Hepatocyte (in vitro differentiated cells): ENCODE measurements around the gene TMF1. TPM values are rescaled to one million over a fixed set of nuclear protein-coding genes. Genes with fewer than 3 reads are reported as not detected.

Source experiments
- DNase-seq: peaks from one replicate; pipeline ENCODE4 v3.0.0-alpha.2; 2016; ENCODE audit warnings: low spot score
- H2AFZ ChIP-seq: fragments of 200-600 bp; sonication (generic); 2 replicates; pipeline ENCODE4 v1.6.0; 2016; ENCODE audit warnings: antibody characterized with exemption, mild to moderate bottlenecking
- H3K27ac ChIP-seq: fragments of 200-600 bp; sonication (generic); 2 replicates; pipeline ENCODE4 v1.5.1; 2016; ENCODE audit warnings: mild to moderate bottlenecking
- H3K27me3 ChIP-seq: fragments of 200-600 bp; sonication (generic); 2 replicates; pipeline ENCODE4 v1.6.1; 2016
- H3K36me3 ChIP-seq: fragments of 200-600 bp; sonication (generic); replicated peaks from 2 replicates; pipeline ENCODE4 v1.5.1; 2016; ENCODE audit warnings: low read depth; ENCODE audit not compliant: insufficient read depth
- H3K4me1 ChIP-seq: fragments of 200-600 bp; sonication (generic); 2 replicates; pipeline ENCODE4 v1.5.1; 2016; ENCODE audit warnings: mild to moderate bottlenecking, moderate library complexity; ENCODE audit not compliant: insufficient read depth
- H3K4me2 ChIP-seq: fragments of 200-600 bp; sonication (generic); 2 replicates; pipeline ENCODE4 v1.6.0; 2016
- H3K4me3 ChIP-seq: fragments of 200-600 bp; sonication (generic); 2 replicates; pipeline ENCODE4 v1.5.1; 2016; ENCODE audit warnings: mild to moderate bottlenecking
- H3K79me2 ChIP-seq: fragments of 200-600 bp; sonication (generic); 2 replicates; pipeline ENCODE4 v1.6.0; 2017; ENCODE audit warnings: mild to moderate bottlenecking
- H3K9me2 ChIP-seq: fragments of 200-600 bp; sonication (generic); replicated peaks from 2 replicates; pipeline ENCODE4 v1.6.0; 2017; ENCODE audit warnings: mild to moderate bottlenecking; ENCODE audit not compliant: insufficient read depth
- H3K9me3 ChIP-seq: fragments of 200-600 bp; sonication (generic); 2 replicates; pipeline ENCODE4 v1.5.1; 2016; ENCODE audit warnings: low read depth, mild to moderate bottlenecking
- H4K20me1 ChIP-seq: fragments of 200-600 bp; sonication (generic); 2 replicates; pipeline ENCODE4 v1.6.0; 2016; ENCODE audit warnings: mild to moderate bottlenecking; ENCODE audit not compliant: insufficient read depth, poor library complexity, severe bottlenecking
- CTCF ChIP-seq: fragments of 200-600 bp; sonication (generic); IDR thresholded peaks from 2 replicates; pipeline ENCODE4 v1.5.1; 2016; ENCODE audit warnings: antibody characterized with exemption, mild to moderate bottlenecking; ENCODE audit not compliant: poor library complexity
- EZH2 ChIP-seq: fragments of 200-600 bp; sonication (generic); IDR thresholded peaks from 2 replicates; pipeline ENCODE4 v1.6.1; 2016; ENCODE audit warnings: antibody characterized with exemption, mild to moderate bottlenecking, borderline replicate concordance
- EZH2phosphoT487 ChIP-seq: fragments of 200-600 bp; sonication (generic); IDR thresholded peaks from one replicate; pipeline ENCODE4 v1.6.1; 2018; ENCODE audit warnings: antibody characterized with exemption, mild to moderate bottlenecking, low read depth, moderate library complexity; ENCODE audit not compliant: unreplicated experiment, severe bottlenecking
- WGBS: methylation state at CpG from one replicate; pipeline ENCODE4 v1.1.6; 2016; ENCODE audit warnings: low lambda C conversion rate; ENCODE audit errors: missing lambda C conversion rate; 5-methylcytosine and 5-hydroxymethylcytosine counted together
- polyA plus RNA-seq: library from polyadenylated mRNA; unstranded; fragments of >200 nt; fragmentation: Nextera tagmentation; extraction: Ambion mirVana; gene quantifications from 2 replicates; pipeline ENCODE4 v1.2.1, GENCODE V29; 2016
- total RNA-seq: library from RNA; depleted of rRNA; stranded (reverse); fragments of >200 nt; gene quantifications from 2 replicates; pipeline ENCODE4 v1.2.3, GENCODE V29; 2014

The TMF1 gene
- total and polyA plus RNA-seq, 2 experiments from 2014 or later = 23.8 to 39.6 TPM

GRCh38 chr3:69084326-69085167 is 32.4 kb upstream of the TMF1 start, which contains the start of gene ARL6IP5:
TSS of gene ARL6IP5 (plus strand) at chr3:69084937. CDS start at chr3:69085048, 111 bp downstream.
- TF ChIP-seq EZH2phosphoT487 (no peak), CTCF (no peak), EZH2 (no peak)

GRCh38 chr3:69082805-69083204 is 30.7 kb upstream of the TMF1 start:
- Histone ChIP-seq H3K36me3 (no peaks in the 10 kb centered on the region), H3K27ac (peak overlapping the region; percentile 94), H2AFZ (no peak overlapping the region), H3K4me2 (peak overlapping the region; percentile 18), H3K9me2 (no peaks in the 10 kb centered on the region), H4K20me1 (peaks cover 2% of the 10 kb centered on the region), H3K4me1 (peaks cover 51% of the 10 kb centered on the region), H3K9me3 (no peaks in the 10 kb centered on the region), H3K27me3 (no peaks in the 10 kb centered on the region), H3K4me3 (no peak overlapping the region), H3K79me2 (peaks cover 47% of the 10 kb centered on the region)
- DNase-seq = peak; percentile 68
- TF ChIP-seq EZH2phosphoT487 (no peak), EZH2 (no peak), CTCF (no peak)

More at GRCh38 chr3:69084326-69085167, 32.4 kb upstream of the TMF1 start, which contains the start of gene ARL6IP5:
- Histone ChIP-seq H3K27me3 (no peaks in the 10 kb centered on the region), H3K4me2 (peak within 1 kb of the TSS; percentile 91), H3K9me3 (no peaks in the 10 kb centered on the region), H3K4me1 (peaks cover 55% of the 10 kb centered on the region), H4K20me1 (peaks cover 8% of the 10 kb centered on the region), H3K36me3 (no peaks in the 10 kb centered on the region), H2AFZ (peak within 1 kb of the TSS; percentile 70), H3K4me3 (peak within 1 kb of the TSS; percentile 86), H3K79me2 (peaks cover 47% of the 10 kb centered on the region), H3K9me2 (no peaks in the 10 kb centered on the region), H3K27ac (peak within 1 kb of the TSS; percentile 94)
- 4% methylated on average over 32 of the region's 32 CpGs for WGBS
- DNase-seq = peak; percentile 94

- Histone ChIP-seq H3K27ac (peak overlapping the region; percentile 94), H3K79me2 (peaks cover 47% of the 10 kb centered on the region)
- 80% methylated on average over 2 of the region's 2 CpGs for WGBS
These were observed 30.2 kb upstream of the TMF1 start for GRCh38 chr3:69082361-69082760.

More at GRCh38 chr3:69082361-69082760, 30.2 kb upstream of the TMF1 start:
- DNase-seq = no peak
- Histone ChIP-seq H3K36me3 (no peaks in the 10 kb centered on the region), H2AFZ (no peak overlapping the region), H3K27me3 (no peaks in the 10 kb centered on the region), H3K4me3 (no peak overlapping the region), H3K4me1 (peaks cover 47% of the 10 kb centered on the region), H3K9me3 (no peaks in the 10 kb centered on the region), H3K4me2 (peak overlapping the region; percentile 18), H4K20me1 (no peaks in the 10 kb centered on the region), H3K9me2 (no peaks in the 10 kb centered on the region)
- no peak for TF ChIP-seq EZH2
- no peak for TF ChIP-seq CTCF
- TF ChIP-seq EZH2phosphoT487 = no peak
